ENCODE measurements around the gene ANKRD13D.

The ANKRD13D gene

DNA sequence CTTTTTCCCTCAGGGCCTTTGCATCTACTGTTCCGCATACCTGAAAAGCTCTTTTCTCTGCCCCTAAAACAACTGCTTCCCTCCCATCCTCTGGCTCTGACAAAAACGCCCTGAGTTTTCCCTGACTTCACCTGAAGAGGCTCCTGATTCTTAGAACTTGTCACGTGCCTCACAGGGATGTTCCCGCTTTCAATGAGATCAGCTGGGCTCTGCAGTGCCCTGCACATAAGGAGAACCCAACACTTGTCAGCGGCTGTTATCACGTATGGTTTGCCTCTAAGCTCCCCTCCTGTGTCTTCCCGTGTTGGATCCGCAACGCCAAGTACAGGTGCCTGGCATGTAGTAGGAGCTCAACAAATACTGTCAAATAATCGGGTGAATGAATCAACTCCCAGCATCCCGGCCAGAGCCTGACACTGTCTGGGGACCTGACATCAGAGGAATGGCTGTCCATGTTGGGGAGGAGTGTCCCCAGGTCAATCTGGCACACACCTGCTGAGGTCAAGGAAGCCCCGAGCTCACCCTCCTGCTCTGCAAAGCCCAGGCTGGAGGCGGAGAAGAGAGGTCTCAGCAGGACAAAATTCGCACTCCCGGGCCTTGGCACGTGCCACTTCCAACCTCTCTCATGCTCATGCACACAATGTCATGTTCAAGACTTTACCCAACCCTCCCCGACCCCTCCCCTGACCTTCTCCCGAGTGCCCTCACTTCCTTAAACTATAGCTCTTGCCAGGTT lies 27.0 kb upstream of the ANKRD13D start:
- Histone ChIP-seq H3K27ac (ENCODE audit: insufficient read depth, low read length, poor library complexity, severe bottlenecking) (no peak overlapping the region), H3K27me3 (replicated peaks; ENCODE audit: control insufficient read depth, insufficient read depth, low read length, poor library complexity, severe bottlenecking) (no peaks in the 10 kb centered on the region), H3K4me3 (ENCODE audit: insufficient read depth, low read depth, low read length, poor library complexity, severe bottlenecking) (no peak overlapping the region), H3K36me3 (ENCODE audit: control insufficient read depth, insufficient read depth, low read length) (peaks cover 2% of the 10 kb centered on the region), H3K4me1 (ENCODE audit: control insufficient read depth, insufficient read depth, low read length, poor library complexity, severe bottlenecking) (peaks cover 25% of the 10 kb centered on the region), H3K9me3 (ENCODE audit: control insufficient read depth, low read length) (no peaks in the 10 kb centered on the region)
- no peak for DNase-seq

DNA sequence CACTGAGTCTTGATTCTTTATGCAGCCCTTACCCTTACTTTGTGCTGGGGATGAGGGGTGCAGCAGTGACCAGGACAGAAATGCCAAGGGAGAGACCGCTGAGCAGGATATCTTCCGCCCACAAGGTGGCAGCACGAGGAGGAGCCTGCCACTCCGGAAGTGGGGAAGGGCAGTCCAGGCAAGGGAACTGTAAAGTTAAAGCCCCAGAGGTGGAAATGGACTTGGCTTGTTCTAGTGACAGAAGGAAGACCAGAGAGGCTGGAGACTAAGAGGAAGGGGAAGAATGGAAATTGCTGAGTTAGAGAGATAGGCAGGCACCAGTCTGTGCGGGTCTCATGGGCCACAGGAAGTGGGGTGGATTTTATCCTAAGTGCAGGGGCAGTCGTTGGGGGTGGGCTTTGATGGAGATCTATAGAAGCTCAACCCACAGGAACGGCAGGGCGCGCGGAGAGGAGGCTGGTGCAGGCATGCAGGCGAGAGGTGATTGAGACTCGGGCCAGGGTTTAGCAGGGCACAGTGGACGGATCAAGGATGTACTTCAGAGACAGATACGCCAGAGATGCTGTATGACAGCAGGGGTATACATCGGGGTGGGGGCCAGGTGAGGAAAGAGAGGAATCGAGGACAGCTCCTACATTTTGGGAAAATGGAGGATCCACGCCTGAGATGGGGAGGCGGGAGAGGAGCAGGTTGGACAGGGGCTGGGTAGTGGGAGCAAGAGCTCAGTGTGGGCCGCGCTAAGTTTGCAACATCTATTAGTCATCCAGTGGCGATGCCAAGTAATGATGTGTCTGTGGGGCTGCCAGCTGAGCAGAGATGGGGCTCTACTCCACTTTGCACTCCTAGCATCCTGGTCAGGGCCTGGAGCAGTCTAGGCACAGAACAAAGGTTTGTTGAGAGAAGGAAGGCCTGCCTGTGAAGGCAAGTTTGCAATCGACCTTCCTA lies 26.1 kb upstream of the ANKRD13D start:
- H3K27me3 ChIP-seq (replicated peaks; ENCODE audit: control insufficient read depth, insufficient read depth, low read length, poor library complexity, severe bottlenecking): no peaks in the 10 kb centered on the region
- H3K36me3 ChIP-seq (ENCODE audit: control insufficient read depth, insufficient read depth, low read length): no peaks in the 10 kb centered on the region
- no peaks in the 10 kb centered on the region for H3K9me3 ChIP-seq (ENCODE audit: control insufficient read depth, low read length)
- peak; percentile 46 to 68 (median 54) for DNase-seq
- H3K4me1 ChIP-seq (ENCODE audit: control insufficient read depth, insufficient read depth, low read length, poor library complexity, severe bottlenecking): peaks cover 29% of the 10 kb centered on the region
- no peak overlapping the region for H3K4me3 ChIP-seq (ENCODE audit: insufficient read depth, low read depth, low read length, poor library complexity, severe bottlenecking)
- H3K27ac ChIP-seq (ENCODE audit: insufficient read depth, low read length, poor library complexity, severe bottlenecking): no peak overlapping the region

DNA sequence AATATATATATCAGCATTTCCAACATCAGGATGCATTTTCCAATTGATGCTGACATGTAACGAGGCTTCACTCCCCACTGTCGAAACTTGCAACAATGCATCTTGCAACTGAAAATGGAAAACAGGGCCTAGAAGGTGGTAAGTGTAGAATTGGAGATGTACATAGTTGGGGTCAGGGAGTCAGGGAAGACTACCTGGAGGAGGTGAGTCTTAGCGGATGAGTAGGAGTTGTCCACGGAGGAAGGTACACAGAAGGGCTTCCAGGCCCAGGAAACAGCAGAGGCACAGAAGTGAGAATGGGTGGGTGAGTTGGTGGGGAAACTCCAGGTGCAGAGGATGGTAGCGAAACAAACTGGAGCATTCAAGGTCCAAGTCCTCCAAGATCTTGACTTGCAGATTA lies 24.8 kb upstream of the ANKRD13D start:
- Histone ChIP-seq H3K4me1 (ENCODE audit: control insufficient read depth, insufficient read depth, low read length, poor library complexity, severe bottlenecking) (peaks cover 41% of the 10 kb centered on the region), H3K4me3 (ENCODE audit: insufficient read depth, low read depth, low read length, poor library complexity, severe bottlenecking) (no peak overlapping the region), H3K9me3 (ENCODE audit: control insufficient read depth, low read length) (no peaks in the 10 kb centered on the region), H3K27me3 (replicated peaks; ENCODE audit: control insufficient read depth, insufficient read depth, low read length, poor library complexity, severe bottlenecking) (no peaks in the 10 kb centered on the region), H3K27ac (ENCODE audit: insufficient read depth, low read length, poor library complexity, severe bottlenecking) (no peak overlapping the region), H3K36me3 (ENCODE audit: control insufficient read depth, insufficient read depth, low read length) (no peaks in the 10 kb centered on the region)
- no peak for DNase-seq

DNA sequence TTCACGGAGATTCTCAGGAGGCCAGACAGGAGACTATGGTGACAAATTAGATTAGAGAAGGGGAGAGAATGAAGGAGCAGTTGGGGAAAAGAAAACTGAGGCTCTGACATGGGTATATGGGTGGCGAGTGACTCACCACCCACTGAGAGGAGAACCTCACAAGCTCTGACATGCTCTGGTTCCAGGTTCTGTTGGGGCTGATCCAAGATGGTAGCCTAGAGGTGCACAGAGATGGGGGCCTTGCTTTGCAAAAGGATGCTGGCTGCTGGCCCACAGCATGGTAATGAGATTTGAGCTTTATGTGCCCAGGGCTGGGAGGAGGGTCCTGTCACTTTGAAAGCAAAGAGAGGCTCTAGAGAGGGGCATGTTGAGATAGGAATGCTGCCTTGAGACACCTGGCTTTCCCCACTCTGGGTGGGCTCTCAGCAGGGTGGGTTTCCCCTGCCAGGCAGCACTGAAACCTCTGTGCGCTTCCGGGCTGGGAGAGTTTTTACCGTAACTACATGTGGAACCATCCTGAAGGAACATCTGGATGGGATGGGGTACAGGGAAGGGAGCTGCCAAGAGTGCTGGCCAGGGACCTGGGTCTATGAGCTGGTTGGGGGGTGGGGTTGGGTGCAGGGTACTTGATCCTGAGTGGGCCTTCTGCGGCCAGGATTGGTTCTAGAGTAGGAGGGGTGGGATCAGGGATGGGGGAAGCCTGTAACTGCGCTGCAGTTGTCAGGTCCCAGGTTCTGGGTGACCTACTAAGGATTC lies 24.0 kb upstream of the ANKRD13D start:
- H3K27ac ChIP-seq (ENCODE audit: insufficient read depth, low read length, poor library complexity, severe bottlenecking): no peak overlapping the region
- H3K4me1 ChIP-seq (ENCODE audit: control insufficient read depth, insufficient read depth, low read length, poor library complexity, severe bottlenecking): peaks cover 49% of the 10 kb centered on the region
- no peaks in the 10 kb centered on the region for H3K36me3 ChIP-seq (ENCODE audit: control insufficient read depth, insufficient read depth, low read length)
- H3K27me3 ChIP-seq (replicated peaks; ENCODE audit: control insufficient read depth, insufficient read depth, low read length, poor library complexity, severe bottlenecking): no peaks in the 10 kb centered on the region
- DNase-seq: no peak
- no peak overlapping the region for H3K4me3 ChIP-seq (ENCODE audit: insufficient read depth, low read depth, low read length, poor library complexity, severe bottlenecking)
- no peaks in the 10 kb centered on the region for H3K9me3 ChIP-seq (ENCODE audit: control insufficient read depth, low read length)

DNA sequence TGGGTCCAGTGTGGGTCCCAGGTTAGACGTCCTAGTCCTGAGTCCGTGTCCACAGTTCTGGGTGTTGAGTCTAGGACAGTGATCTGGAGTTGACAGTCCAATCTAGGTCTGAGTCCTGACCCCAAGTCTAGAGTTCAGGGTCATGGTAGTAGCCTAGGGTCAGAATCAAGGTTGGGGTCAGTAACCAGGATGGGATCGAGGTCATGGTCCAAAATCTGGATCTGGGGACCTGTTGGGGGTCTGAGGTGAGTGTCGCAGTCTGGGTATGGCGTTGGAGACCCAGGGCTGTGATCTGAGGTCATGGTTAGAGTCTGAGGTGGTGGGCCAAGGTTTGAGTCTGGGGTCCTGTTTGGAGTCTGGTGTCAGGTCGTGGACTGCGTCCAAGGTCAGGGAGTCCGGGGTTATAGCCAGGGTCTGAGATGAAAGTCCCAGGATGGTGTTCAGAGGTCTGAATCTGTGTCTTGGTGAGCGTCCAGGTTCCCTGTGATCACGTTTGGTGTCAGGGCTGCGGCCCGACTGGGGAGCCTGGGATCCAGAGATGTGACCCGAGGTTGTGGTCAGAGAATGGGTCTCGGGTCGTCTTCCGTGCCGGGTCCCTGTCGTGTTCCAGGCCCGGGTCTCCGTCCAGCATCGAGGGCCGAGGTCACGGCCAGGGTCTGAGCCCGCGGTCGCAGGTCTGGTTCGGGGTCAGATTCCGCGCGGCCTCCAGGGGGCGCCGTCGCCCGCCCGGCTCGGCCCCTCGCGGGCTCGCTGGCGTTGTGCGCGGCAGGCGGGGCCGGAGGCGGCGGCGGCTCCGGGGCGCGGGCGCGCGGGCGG lies 23.3 kb upstream of the ANKRD13D start:
- no peaks in the 10 kb centered on the region for H3K27me3 ChIP-seq (replicated peaks; ENCODE audit: control insufficient read depth, insufficient read depth, low read length, poor library complexity, severe bottlenecking)
- peak overlapping the region; percentile 48 for H3K27ac ChIP-seq (ENCODE audit: insufficient read depth, low read length, poor library complexity, severe bottlenecking)
- no peak overlapping the region for H3K4me3 ChIP-seq (ENCODE audit: insufficient read depth, low read depth, low read length, poor library complexity, severe bottlenecking)
- peak; percentile 58 to 69 (median 58) for DNase-seq
- no peaks in the 10 kb centered on the region for H3K36me3 ChIP-seq (ENCODE audit: control insufficient read depth, insufficient read depth, low read length)
- H3K9me3 ChIP-seq (ENCODE audit: control insufficient read depth, low read length): no peaks in the 10 kb centered on the region
- H3K4me1 ChIP-seq (ENCODE audit: control insufficient read depth, insufficient read depth, low read length, poor library complexity, severe bottlenecking): peaks cover 57% of the 10 kb centered on the region

DNA sequence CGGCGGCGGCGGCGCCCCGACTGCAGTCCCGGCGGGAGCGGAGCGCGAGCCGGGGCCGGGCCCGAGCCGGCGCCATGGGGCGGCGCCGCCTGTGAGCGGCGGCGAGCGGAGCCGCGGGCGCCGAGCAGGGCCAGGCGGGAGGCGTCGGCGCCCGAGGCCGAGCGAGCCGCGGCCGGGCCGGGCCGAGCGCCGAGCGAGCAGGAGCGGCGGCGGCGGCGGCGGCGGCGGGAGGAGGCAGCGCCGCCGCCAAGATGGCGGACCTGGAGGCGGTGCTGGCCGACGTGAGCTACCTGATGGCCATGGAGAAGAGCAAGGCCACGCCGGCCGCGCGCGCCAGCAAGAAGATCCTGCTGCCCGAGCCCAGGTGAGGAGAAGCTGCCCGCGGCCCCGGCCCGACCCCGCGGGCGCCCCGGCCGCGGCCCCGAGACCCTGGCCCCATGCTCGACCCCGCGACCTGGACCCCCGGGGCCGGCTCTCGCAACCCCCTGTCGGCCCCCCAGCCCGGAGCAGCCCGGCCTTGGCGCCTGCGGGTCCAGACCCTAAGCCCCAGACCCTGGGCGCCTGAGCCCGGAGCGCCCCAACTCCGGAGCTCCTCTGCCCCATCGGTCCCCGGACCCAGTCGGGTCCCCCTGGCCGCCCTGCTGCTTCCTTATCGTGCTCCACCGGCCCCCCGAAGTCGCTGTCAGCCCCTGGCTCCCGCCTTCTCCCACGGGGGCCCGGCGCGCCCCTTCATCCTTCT lies 22.5 kb upstream of the ANKRD13D start, which contains the start of gene GRK2:
TSS of gene GRK2 (plus strand) at position 25 of the 739 bp plus-strand sequence. CDS start at position 252, 227 bp downstream.
- peak within 1 kb of the TSS; percentile 90 for H3K27ac ChIP-seq (ENCODE audit: insufficient read depth, low read length, poor library complexity, severe bottlenecking)
- no peaks in the 10 kb centered on the region for H3K36me3 ChIP-seq (ENCODE audit: control insufficient read depth, insufficient read depth, low read length)
- H3K27me3 ChIP-seq (replicated peaks; ENCODE audit: control insufficient read depth, insufficient read depth, low read length, poor library complexity, severe bottlenecking): no peaks in the 10 kb centered on the region
- peak within 1 kb of the TSS; percentile 86 for H3K4me3 ChIP-seq (ENCODE audit: insufficient read depth, low read depth, low read length, poor library complexity, severe bottlenecking)
- H3K4me1 ChIP-seq (ENCODE audit: control insufficient read depth, insufficient read depth, low read length, poor library complexity, severe bottlenecking): peaks cover 59% of the 10 kb centered on the region
- DNase-seq: no peak
- H3K9me3 ChIP-seq (ENCODE audit: control insufficient read depth, low read length): no peaks in the 10 kb centered on the region

DNA sequence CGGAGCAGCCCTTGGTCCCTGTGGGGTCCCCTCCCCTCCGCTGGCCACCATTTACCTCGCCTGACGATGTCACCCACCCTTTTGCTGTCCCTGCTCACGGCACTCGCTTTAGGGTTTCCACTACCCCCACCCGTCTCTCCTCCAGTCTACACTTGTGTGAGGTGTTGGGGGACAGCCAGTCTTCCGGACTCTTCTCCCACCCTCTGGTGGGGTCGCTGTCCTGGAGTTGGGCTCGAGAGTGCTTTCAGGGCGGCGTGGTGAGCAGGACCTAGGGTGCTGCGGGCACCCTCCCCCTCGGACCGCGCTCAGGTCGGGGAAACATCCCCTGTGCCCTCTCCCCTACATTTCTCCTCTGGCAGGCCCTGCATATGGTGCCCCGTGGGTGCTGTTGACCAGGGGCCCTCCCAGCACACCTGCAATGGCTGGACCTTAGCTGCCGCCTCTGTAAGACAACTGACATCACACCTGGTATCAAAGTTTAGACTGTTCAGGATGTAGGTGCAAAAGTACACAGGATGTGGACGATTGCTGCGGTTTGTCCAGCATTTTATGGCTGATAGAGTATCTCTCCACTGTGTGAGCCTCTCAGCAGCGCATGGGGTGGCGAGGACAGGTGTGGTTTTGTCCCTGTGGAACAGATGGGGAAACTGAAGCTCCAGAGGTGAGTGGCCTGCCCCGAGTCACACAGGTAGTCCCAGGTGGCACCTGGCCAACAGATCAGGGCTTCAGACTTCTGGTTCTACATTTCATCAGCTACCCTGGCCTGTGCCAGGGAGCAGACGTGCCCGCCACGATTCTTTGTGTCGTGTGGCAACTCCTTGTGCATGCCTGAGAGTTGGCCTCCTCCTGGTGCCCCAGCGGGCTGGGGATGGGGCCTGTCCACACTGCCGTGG lies 21.7 kb upstream of the ANKRD13D start:
- Histone ChIP-seq H3K4me1 (ENCODE audit: control insufficient read depth, insufficient read depth, low read length, poor library complexity, severe bottlenecking) (peaks cover 61% of the 10 kb centered on the region), H3K36me3 (ENCODE audit: control insufficient read depth, insufficient read depth, low read length) (no peaks in the 10 kb centered on the region), H3K4me3 (ENCODE audit: insufficient read depth, low read depth, low read length, poor library complexity, severe bottlenecking) (peak overlapping the region; percentile 86), H3K9me3 (ENCODE audit: control insufficient read depth, low read length) (no peaks in the 10 kb centered on the region), H3K27me3 (replicated peaks; ENCODE audit: control insufficient read depth, insufficient read depth, low read length, poor library complexity, severe bottlenecking) (no peaks in the 10 kb centered on the region), H3K27ac (ENCODE audit: insufficient read depth, low read length, poor library complexity, severe bottlenecking) (peak overlapping the region; percentile 90)
- no peak for DNase-seq
